HCT116 (cell line): Measurements from ENCODE around the gene KANSL3. TPM values are rescaled to one million over a fixed set of nuclear protein-coding genes. Genes with fewer than 3 reads are reported as not detected.

Experiments used
- ATAC-seq: fragments of 200-7000 bp; cut with Tn5 transposase; 2 replicates; pipeline ENCODE4 v1.9.1; 2020; ENCODE audit warnings: mild to moderate bottlenecking, moderate library complexity
- BruUV-seq: library from RNA; stranded (reverse); fragments of 400-500 nt; replicated peaks from 2 replicates; lab custom pipeline; 2021; lab: Mats Ljungman, UMichigan
- CTCF ChIA-PET: fragments of 300-600 bp; sonication (Branson Sonifier 250); formaldehyde crosslinking; loops from one replicate; lab custom pipeline; 2021; ENCODE audit warnings: antibody characterized with exemption; lab: Charles Lee
- POLR2A ChIA-PET: fragments of 300-600, 350-600 bp; sonication (Branson Sonifier 250); formaldehyde crosslinking; loops from one replicate; lab custom pipeline; 2021; ENCODE audit warnings: antibody characterized with exemption; lab: Charles Lee
- RAD21 ChIA-PET, 2 experiments: fragments of 300-600 bp; sonication (Branson Sonifier 250); formaldehyde crosslinking; loops; one replicate each; lab custom pipeline; 2023; ENCODE audit warnings: low total read pairs in 2 of 2; ENCODE audit not compliant: uncharacterized antibody in 2 of 2, unreplicated experiment in 2 of 2, low non-redundant PET in 1 of 2; lab: Charles Lee
- DNase-seq: peaks from one replicate; pipeline ENCODE4 v3.0.0-alpha.2; 2010; ENCODE audit warnings: low read depth, low spot score
- H2AFZ ChIP-seq: fragments of 200-600 bp; shearing (Covaris generic), sonication (generic); 2 replicates; pipeline ENCODE4 v1.6.1; 2017; ENCODE audit warnings: low read depth, mixed run types, mixed read lengths, antibody characterized with exemption, low read length; ENCODE audit not compliant: poor library complexity, severe bottlenecking
- H3K27ac ChIP-seq: 2 replicates; pipeline ENCODE4 v1.5.1; 2012; ENCODE audit warnings: low read depth, low read length
- H3K27me3 ChIP-seq: fragments of 200-600 bp; sonication (generic); 2 replicates; pipeline ENCODE4 v1.6.1; 2016; ENCODE audit warnings: mixed run types, low read length, mixed read lengths; ENCODE audit not compliant: insufficient read depth
- H3K36me3 ChIP-seq, 2 experiments: fragments of 200-500 bp in 1 of 2; fragments of 200-600 bp in 1 of 2; sonication (Bioruptor generic) in 1 of 2; sonication (generic) in 1 of 2; 2 replicates each; pipeline versions ENCODE4 v1.5.1 to v1.6.1; 2014 to 2016; ENCODE audit warnings: low read length in 2 of 2, inconsistent platforms in 1 of 2, mixed read lengths in 1 of 2, mixed run types in 1 of 2; ENCODE audit not compliant: insufficient read depth in 2 of 2, control insufficient read depth in 1 of 2
- H3K4me1 ChIP-seq, 2 experiments: fragments of 200-600 bp in 1 of 2; sonication (generic) in 1 of 2; 2 replicates each; pipeline versions ENCODE4 v1.5.1 to v1.6.1; 2012 to 2017; ENCODE audit warnings: low read length in 2 of 2, inconsistent platforms in 1 of 2, mild to moderate bottlenecking in 1 of 2, mixed read lengths in 1 of 2, mixed run types in 1 of 2, moderate library complexity in 1 of 2; ENCODE audit not compliant: insufficient read depth in 2 of 2, control insufficient read depth in 1 of 2
- H3K4me2 ChIP-seq: fragments of 200-600 bp; sonication (generic); 2 replicates; pipeline ENCODE4 v1.6.1; 2017; ENCODE audit warnings: mixed run types, low read length, mixed read lengths
- H3K4me3 ChIP-seq, 2 experiments: fragments of 200-600 bp in 1 of 2; sonication (generic) in 1 of 2; replicated peaks in 1 of 2; 2 replicates each; pipeline ENCODE4 v1.5.1; 2011 to 2016; ENCODE audit warnings: low read length in 2 of 2, control low read depth in 1 of 2, low read depth in 1 of 2, mild to moderate bottlenecking in 1 of 2, mixed read lengths in 1 of 2, mixed run types in 1 of 2
- H3K79me2 ChIP-seq: fragments of 200-600 bp; sonication (generic); 2 replicates; pipeline ENCODE4 v1.6.1; 2017; ENCODE audit warnings: mild to moderate bottlenecking, mixed run types, low read length, moderate library complexity, mixed read lengths; ENCODE audit not compliant: insufficient read depth
- H3K9ac ChIP-seq: fragments of 200-600 bp; sonication (generic); 2 replicates; pipeline ENCODE4 v1.6.1; 2016; ENCODE audit warnings: low read length, mixed read lengths
- H3K9me2 ChIP-seq: fragments of 200-600 bp; sonication (generic), shearing (Covaris generic); 2 replicates; pipeline ENCODE4 v1.6.1; 2017; ENCODE audit warnings: mixed run types, mild to moderate bottlenecking, moderate library complexity; ENCODE audit not compliant: insufficient read depth
- H3K9me3 ChIP-seq, 2 experiments: fragments of 200-500 bp in 1 of 2; fragments of 200-600 bp in 1 of 2; sonication (Bioruptor generic) in 1 of 2; sonication (generic) in 1 of 2; 2 replicates each; pipeline ENCODE4 v1.6.1; 2014 to 2017; ENCODE audit warnings: low read length in 2 of 2, mixed read lengths in 2 of 2, inconsistent platforms in 1 of 2, low read depth in 1 of 2, mild to moderate bottlenecking in 1 of 2, mixed run types in 1 of 2, moderate library complexity in 1 of 2; ENCODE audit not compliant: control insufficient read depth in 1 of 2, insufficient read depth in 1 of 2
- H4K20me1 ChIP-seq: fragments of 200-600 bp; sonication (generic), shearing (Covaris generic); 2 replicates; pipeline ENCODE4 v1.6.1; 2017; ENCODE audit warnings: mixed run types, mild to moderate bottlenecking, moderate library complexity; ENCODE audit not compliant: insufficient read depth
- ATF3 ChIP-seq: IDR thresholded peaks from 2 replicates; pipeline ENCODE4 v1.6.1; 2012
- CEBPB ChIP-seq: IDR thresholded peaks from 2 replicates; pipeline ENCODE4 v1.6.1; 2012; ENCODE audit warnings: low read depth
- JUND ChIP-seq: IDR thresholded peaks from 2 replicates; pipeline ENCODE4 v1.6.1; 2012
- POLR2A ChIP-seq: IDR thresholded peaks from 2 replicates; pipeline ENCODE4 v1.7.0; 2011; ENCODE audit warnings: borderline replicate concordance; ENCODE audit not compliant: insufficient read depth, insufficient read length; ENCODE audit errors: extremely low read depth
- REST ChIP-seq: IDR thresholded peaks from 2 replicates; pipeline ENCODE4 v1.6.1; 2012; ENCODE audit warnings: low read depth
- SP1 ChIP-seq: IDR thresholded peaks from 2 replicates; pipeline ENCODE4 v1.6.1; 2012; ENCODE audit warnings: low read depth
- TCF7L2 ChIP-seq: IDR thresholded peaks from 2 replicates; pipeline ENCODE4 v1.7.0; 2011; ENCODE audit warnings: borderline replicate concordance, inconsistent platforms; ENCODE audit not compliant: insufficient read depth, insufficient read length; ENCODE audit errors: extremely low read depth
- YY1 ChIP-seq: IDR thresholded peaks from 2 replicates; pipeline ENCODE4 v1.6.1; 2011; ENCODE audit warnings: low read length, low read depth, moderate library complexity, mild to moderate bottlenecking; ENCODE audit not compliant: insufficient replicate concordance; ENCODE audit errors: extremely low read depth
- ZBTB33 ChIP-seq: IDR thresholded peaks from 2 replicates; pipeline ENCODE4 v1.6.1; 2011; ENCODE audit warnings: mild to moderate bottlenecking, low read length, moderate library complexity; ENCODE audit not compliant: insufficient replicate concordance; ENCODE audit errors: extremely low read depth
- ZNF274 ChIP-seq: fragments of 200-500 bp; sonication (Bioruptor generic); IDR thresholded peaks from 2 replicates; pipeline ENCODE4 v1.6.1; 2014; ENCODE audit warnings: mild to moderate bottlenecking, low read depth, low read length, inconsistent platforms
- intact Hi-C: fragments of 100-400 bp; cut with micrococcal nuclease; formaldehyde crosslinking; loops from 2 replicates; pipeline ENCODE4 v1.10.0; 2022
- total RNA-seq: library from RNA; stranded (reverse); gene quantifications from one replicate; pipeline ENCODE4 v1.2.1, GENCODE V29; 2021; ENCODE audit not compliant: unreplicated experiment

KANSL3 gene
- total RNA-seq, 1 experiment from 2014 or later, result 35.8 TPM

GRCh38 chr2:96601382-96602292 is 36.5 kb downstream of the KANSL3 start (continued):
- no peak for TF ChIP-seq TCF7L2
- TF ChIP-seq, all 23 proteins: peak for 0

GRCh38 chr2:96599941-96600340 is 38.2 kb downstream of the KANSL3 start:
- BruUV-seq, result no TSS peak
- ChIA-PET POLR2A (no interaction called here), CTCF (no interaction called here), RAD21 (no interaction called here)
- Histone ChIP-seq H3K9me2 (no peaks in the 10 kb centered on the region), H3K9me3 (no peaks in the 10 kb centered on the region), H3K27me3 (no peaks in the 10 kb centered on the region), H3K4me3 (no peak overlapping the region), H4K20me1 (no peaks in the 10 kb centered on the region), H3K27ac (no peak overlapping the region), H3K79me2 (no peaks in the 10 kb centered on the region), H3K4me1 (no peaks in the 10 kb centered on the region), H3K4me2 (no peak overlapping the region), H3K36me3 (peaks cover 50 to 65% of the 10 kb centered on the region in 2 experiments), H2AFZ (no peak overlapping the region), H3K9ac (no peak overlapping the region)
- intact Hi-C loops, result no loop called here
- no peak for ATAC-seq
- DNase-seq, result no peak
- TF ChIP-seq SP1, result no peak
- TF ChIP-seq POLR2A, result no peak
- TF ChIP-seq REST, result no peak
- no peak for TF ChIP-seq ZNF274
- TF ChIP-seq CEBPB, result no peak
- no peak for TF ChIP-seq ZBTB33
- no peak for TF ChIP-seq JUND
- no peak for TF ChIP-seq ATF3
- TF ChIP-seq YY1, result no peak
